Skin of body (tissue), 3 donors: ENCODE data around the gene MAGT1. TPM values are rescaled to one million over a fixed set of nuclear protein-coding genes. Genes with fewer than 3 reads are reported as not detected.
A peak's percentile ranks its signal among the peaks of the same experiment; 100 is the strongest.
"Not testable (repeated sequence)": the region's sequence is repeated elsewhere in the genome, so short reads cannot be mapped to it uniquely, and the experiment has no call there.

ENCODE experiments used
- DNase-seq: peaks from one replicate; lab custom pipeline; 2025; lab: John Stamatoyannopoulos, UW
- small RNA-seq: library from RNA; depleted of rRNA; stranded (forward); fragments of <200 nt; gene quantifications from one replicate; pipeline ENCODE3, GENCODE V24; 2014; ENCODE audit warnings: low replicate concordance
- total RNA-seq: library from RNA; depleted of rRNA; stranded (reverse); fragments of >200 nt; gene quantifications from one replicate; pipeline ENCODE4 v1.2.3, GENCODE V29; 2014

Gene MAGT1
- total RNA-seq, 1 donor from 2014 or later: 82.8 TPM

GRCh38 chrX:77875372-77875771 is 19.9 kb downstream of the MAGT1 start:
- DNase-seq: no peak

GRCh38 chrX:77831544-77831943 is 63.7 kb downstream of the MAGT1 start:
- not testable (repeated sequence) for DNase-seq

DNA sequence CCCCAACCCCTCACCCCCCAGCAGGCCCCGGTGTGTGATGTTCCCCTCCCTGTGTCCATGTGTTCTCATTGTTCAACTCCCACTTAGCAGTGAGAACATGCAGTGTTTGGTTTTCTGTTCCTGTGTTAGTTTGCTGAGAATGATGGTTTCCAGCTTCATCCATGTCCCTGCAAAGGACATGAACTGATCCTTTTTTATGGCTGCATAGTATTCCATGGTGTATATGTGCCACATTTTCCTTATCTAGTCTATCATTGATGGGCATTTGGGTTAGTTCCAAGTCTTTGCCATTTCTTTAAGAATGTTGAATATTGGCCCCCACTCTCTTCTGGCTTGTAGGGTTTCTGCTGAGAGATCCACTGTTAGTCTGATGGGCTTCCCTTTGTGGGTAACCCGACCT is 73.2 kb downstream of the MAGT1 start:
- not testable (repeated sequence) for DNase-seq

DNA sequence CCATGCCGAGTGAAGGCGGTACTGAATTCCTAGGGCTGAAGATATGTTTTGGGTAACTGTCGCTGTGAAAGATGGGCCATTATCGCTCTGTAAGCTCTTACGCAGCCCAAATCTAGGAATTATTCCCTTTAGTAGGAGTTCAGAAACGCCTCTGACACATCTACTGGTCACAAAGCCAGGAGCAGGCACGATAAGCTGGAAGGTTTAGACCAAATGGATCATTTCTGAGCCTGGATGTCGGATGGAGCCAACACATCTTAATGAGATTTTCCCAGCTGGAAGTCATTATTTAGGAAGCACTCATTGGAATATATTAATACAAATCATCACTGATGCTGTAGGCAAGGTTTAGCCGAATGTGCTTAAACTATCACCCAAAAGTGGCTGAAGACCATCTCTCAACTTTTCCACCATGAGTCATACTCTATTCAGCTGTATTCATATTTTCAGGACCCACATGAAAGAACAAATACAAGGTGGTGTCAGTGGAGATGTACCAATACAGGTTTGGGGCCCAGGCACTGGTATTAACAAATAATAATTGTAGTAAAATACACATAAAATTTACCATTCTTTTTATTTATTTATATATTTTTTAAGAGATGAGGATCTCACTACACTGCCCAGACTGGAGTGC is 75.0 kb downstream of the MAGT1 start:
- peak; percentile 0 for DNase-seq

DNA sequence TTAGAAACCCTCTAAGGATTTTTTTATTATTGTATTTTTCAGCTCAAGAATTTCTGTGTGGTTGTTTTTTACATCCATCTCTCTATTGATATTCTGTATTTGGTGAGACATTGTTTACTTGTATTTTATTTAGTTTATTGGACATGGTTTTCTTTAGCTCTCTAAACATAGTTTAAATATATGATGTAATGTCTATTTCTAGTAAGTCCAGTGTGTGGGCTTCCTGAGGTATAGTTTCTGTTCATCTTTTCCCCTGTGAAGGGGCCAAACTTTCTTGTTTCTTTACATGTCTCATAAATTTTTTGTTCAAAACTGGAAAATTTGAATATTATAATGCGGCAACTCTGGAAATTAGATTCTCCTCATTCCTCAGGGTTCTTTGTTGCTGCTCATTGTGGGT is 81.0 kb downstream of the MAGT1 start:
- no peak for DNase-seq

DNA sequence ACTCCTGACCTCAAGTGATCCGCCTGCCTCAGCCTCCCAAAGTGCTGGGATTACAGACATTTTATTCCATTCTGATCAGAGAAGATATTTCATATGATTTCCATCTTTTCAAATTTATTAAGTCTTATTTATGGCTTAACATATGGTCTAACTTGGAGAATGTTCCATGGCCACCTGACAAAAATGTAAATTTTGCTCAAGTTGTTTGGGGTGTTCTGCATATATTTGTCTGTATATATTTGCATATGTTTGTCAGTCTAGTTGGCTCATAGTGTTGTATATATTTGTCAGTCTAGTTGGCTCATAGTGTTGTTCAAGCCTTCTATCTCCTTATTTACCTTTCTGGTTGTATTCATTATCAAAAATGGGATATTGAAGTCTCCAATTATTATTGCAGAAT is 93.0 kb downstream of the MAGT1 start:
- no peak for DNase-seq

- no peak for DNase-seq
Observed at GRCh38 chrX:77795124-77795523, 100.1 kb downstream of the MAGT1 start.

- no peak for DNase-seq
Observed at GRCh38 chrX:77793946-77794345, 101.3 kb downstream of the MAGT1 start.

- DNase-seq: no peak
Observed at GRCh38 chrX:77788050-77788449, 107.2 kb downstream of the MAGT1 start.

DNA sequence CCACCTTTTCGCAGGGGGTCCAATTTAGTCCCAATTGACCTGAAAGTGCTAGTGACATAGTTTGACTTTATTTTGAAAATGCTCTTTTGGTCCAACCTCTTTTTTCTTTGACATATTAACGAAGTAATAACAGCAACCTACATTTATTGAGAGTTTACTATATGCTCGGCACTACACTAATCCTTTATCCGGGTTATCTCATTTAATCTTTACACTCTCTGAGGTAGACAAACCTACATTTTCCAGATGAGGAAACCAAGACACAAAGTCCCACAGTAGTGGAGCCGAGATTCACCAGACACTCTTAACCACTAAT is 108.9 kb downstream of the MAGT1 start:
- DNase-seq: no peak

- peak; percentile 67 for DNase-seq
Observed at GRCh38 chrX:77785486-77786364, 109.5 kb downstream of the MAGT1 start, which contains the start of gene ATRX. TSS of gene ATRX (minus strand) at chrX:77786216. CDS start at chrX:77786001, 215 bp downstream.

- no peak for DNase-seq
Observed at GRCh38 chrX:77779695-77780094, 115.5 kb downstream of the MAGT1 start.

DNA sequence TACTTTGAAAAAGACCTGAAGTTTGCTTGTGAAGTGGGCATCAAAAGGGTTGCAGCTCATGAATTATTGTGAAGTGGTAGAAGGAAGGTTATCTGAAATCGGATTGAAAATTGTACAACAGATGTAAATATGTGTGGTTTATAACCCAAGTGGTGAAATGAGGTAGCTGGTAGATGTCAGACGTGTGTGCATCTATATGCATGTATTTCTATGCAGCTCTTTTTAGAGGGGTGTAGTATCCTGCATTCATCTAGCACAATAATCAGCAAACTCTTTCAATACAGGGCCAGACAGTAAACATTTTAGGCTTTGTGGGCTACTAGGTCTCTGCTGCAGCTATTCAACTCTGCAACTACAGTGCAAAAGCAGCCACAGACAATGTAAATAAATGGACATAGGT is 118.6 kb downstream of the MAGT1 start:
- DNase-seq: no peak

Small RNA genes lying within 50 kb of the gene (small RNA-seq; reads per million reads assigned to genes)
- gene RN7SL460P (not detected), gene RNU6-854P (not detected)

Other genes starting within 250 kb of the MAGT1 start
- gene ATRX, start 109.2 kb downstream of the MAGT1 start, total RNA-seq: 132 TPM
- gene COX7B, start 4.0 kb upstream of the MAGT1 start, total RNA-seq: 231 TPM
- 20.4 TPM for gene ATP7A, start 15.3 kb upstream of the MAGT1 start, total RNA-seq
- not detected for gene PGAM4, start 74.2 kb upstream of the MAGT1 start, total RNA-seq
- gene PGK1, start 208.8 kb upstream of the MAGT1 start, total RNA-seq: 83.6 TPM
- gene TAF9B, start 244.2 kb upstream of the MAGT1 start, total RNA-seq: 22.4 TPM